SK-N-MC (cell line): Measurements from ENCODE around the gene GRIP2.
A peak's percentile ranks its signal among the peaks of the same experiment; 100 is the strongest.

ENCODE experiments used
- DNase-seq: peaks from one replicate; pipeline ENCODE4 v3.0.0-alpha.2; 2011; ENCODE audit warnings: low read depth, low spot score
- H3K27ac ChIP-seq: fragments of 200-600 bp; sonication (generic); 2 replicates; pipeline ENCODE4 v1.5.1; 2016; ENCODE audit warnings: mixed run types
- H3K36me3 ChIP-seq: fragments of 200-600 bp; sonication (generic); 2 replicates; pipeline ENCODE4 v1.6.1; 2017; ENCODE audit warnings: antibody characterized with exemption, low read length, mixed read lengths; ENCODE audit not compliant: insufficient read depth
- H3K4me3 ChIP-seq: fragments of 200-600 bp; sonication (generic); 2 replicates; pipeline ENCODE4 v1.5.1; 2016
- H3K9ac ChIP-seq: fragments of 200-600 bp; sonication (generic); 2 replicates; pipeline ENCODE4 v1.8.0; 2017; ENCODE audit warnings: mixed run types, mixed read lengths; ENCODE audit not compliant: insufficient read length
- H3K9me3 ChIP-seq: fragments of 200-600 bp; sonication (generic); 2 replicates; pipeline ENCODE4 v1.6.1; 2017; ENCODE audit warnings: low read depth, mild to moderate bottlenecking, antibody characterized with exemption, low read length, moderate library complexity, mixed read lengths
- EZH2 ChIP-seq: fragments of 200-600 bp; sonication (generic); IDR thresholded peaks from one replicate; pipeline ENCODE4 v1.6.1; 2017; ENCODE audit warnings: antibody characterized with exemption
- FOXP2 ChIP-seq: optimal IDR thresholded peaks from 2 replicates; pipeline ENCODE3; 2011; ENCODE audit warnings: mild to moderate bottlenecking, moderate library complexity; ENCODE audit not compliant: insufficient read depth; ENCODE audit errors: extremely low read length, control extremely low read depth
- POLR2AphosphoS5 ChIP-seq: IDR thresholded peaks from 2 replicates; pipeline ENCODE4 v1.6.1; 2012; ENCODE audit warnings: mild to moderate bottlenecking, low read depth, low read length, borderline replicate concordance

The GRIP2 gene

DNA sequence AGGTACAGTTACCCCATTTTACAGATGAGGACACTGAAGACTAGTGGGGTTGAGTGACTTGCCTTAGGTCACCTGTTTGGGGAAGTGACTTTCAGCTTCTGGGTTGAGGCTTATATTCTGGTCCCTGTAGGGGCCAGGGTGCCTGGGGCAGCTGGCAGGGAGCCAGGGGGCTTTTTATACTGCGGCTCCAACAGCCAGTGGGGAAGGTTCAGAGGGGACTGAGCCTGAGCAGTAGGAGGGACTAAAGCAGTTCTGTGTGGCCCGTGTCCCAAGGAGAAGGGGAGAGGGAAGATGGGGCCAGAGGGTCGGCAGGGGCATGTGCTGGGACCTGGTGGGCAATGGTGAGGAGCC is 100.0 kb downstream of the GRIP2 start:
- Histone ChIP-seq H3K9ac (no peak overlapping the region), H3K27ac (no peak overlapping the region), H3K36me3 (no peaks in the 10 kb centered on the region), H3K4me3 (no peak overlapping the region), H3K9me3 (no peaks in the 10 kb centered on the region)
- no peak for TF ChIP-seq POLR2AphosphoS5
- TF ChIP-seq EZH2 = no peak
- no peak for TF ChIP-seq FOXP2
- no peak for DNase-seq

DNA sequence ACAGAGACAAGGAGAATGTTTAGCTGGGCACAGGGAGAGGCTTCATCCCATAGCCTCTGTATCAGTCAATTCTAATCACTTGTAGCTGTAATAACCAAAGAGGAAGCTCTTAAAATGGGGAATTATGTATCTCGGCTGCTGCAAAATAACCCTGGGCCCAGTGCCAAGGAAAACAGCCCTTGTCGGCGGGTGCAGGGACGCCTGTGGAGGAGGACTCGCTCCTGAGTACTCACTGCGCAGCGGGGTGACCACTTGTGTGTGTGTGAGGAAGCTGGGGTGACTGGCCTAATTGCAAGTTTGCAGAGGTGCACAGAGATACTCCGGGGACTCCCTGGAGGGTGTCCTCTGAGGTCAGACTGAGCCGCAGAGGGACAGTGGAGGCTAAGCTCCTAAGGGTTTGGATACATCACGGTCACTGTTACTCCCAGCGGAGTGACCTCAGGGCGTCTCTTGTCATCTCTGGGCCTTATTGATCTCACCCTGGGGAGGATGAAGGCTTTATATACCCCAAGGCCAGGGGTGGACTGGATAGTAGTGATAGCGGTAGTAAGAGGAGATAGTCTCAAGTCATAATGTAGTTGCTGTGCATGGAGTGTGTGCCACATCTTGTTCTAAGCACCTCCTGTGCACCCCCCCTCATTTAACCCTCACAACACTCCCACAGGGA is 100.5 kb downstream of the GRIP2 start:
- Histone ChIP-seq H3K27ac (no peak overlapping the region), H3K9ac (no peak overlapping the region), H3K9me3 (no peaks in the 10 kb centered on the region), H3K4me3 (no peak overlapping the region), H3K36me3 (no peaks in the 10 kb centered on the region)
- peak; percentile 20 for DNase-seq
- TF ChIP-seq EZH2 = no peak
- TF ChIP-seq POLR2AphosphoS5 = no peak
- no peak for TF ChIP-seq FOXP2
